Measurements from ENCODE around the gene MED27. TPM values are rescaled to one million over a fixed set of nuclear protein-coding genes. Genes with fewer than 3 reads are reported as not detected.

Gene MED27
- total RNA-seq, 4 donors from 2014 or later = 4.1 to 6.3 (median 5.7) TPM

DNA sequence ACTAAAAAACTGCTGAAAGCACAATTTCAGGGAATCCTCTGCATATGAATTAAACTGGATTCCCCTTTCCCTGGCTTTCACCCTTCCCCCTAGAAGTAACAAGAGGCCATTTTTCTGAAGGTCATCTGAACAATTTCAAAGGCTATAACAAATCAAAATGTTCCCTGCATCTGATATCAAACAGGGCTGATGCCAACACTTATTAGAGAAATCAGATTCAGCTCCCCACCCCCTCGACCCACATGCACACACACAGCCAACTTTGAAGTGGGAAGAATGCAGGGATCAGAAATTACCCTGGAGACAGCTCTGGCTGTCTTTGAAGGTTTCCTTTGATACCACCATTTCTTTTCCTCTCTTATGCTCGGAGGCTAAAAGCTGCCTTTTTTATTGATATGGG lies 190.7 kb downstream of the MED27 start:
- H3K27me3 ChIP-seq = no peaks in the 10 kb centered on the region
- no peak overlapping the region for H3K27ac ChIP-seq
- H3K4me3 ChIP-seq = no peak overlapping the region
- no peaks in the 10 kb centered on the region for H3K9me3 ChIP-seq
- peaks cover 0 to 14% (median 0%) of the 10 kb centered on the region in 4 donors for H3K4me1 ChIP-seq
- peaks cover 0 to 5% (median 0%) of the 10 kb centered on the region in 3 donors for H3K36me3 ChIP-seq
- no peak for DNase-seq
- no peak for TF ChIP-seq POLR2A (IDR thresholded peaks at IDR 0.05)
- TF ChIP-seq, protein P1, sequence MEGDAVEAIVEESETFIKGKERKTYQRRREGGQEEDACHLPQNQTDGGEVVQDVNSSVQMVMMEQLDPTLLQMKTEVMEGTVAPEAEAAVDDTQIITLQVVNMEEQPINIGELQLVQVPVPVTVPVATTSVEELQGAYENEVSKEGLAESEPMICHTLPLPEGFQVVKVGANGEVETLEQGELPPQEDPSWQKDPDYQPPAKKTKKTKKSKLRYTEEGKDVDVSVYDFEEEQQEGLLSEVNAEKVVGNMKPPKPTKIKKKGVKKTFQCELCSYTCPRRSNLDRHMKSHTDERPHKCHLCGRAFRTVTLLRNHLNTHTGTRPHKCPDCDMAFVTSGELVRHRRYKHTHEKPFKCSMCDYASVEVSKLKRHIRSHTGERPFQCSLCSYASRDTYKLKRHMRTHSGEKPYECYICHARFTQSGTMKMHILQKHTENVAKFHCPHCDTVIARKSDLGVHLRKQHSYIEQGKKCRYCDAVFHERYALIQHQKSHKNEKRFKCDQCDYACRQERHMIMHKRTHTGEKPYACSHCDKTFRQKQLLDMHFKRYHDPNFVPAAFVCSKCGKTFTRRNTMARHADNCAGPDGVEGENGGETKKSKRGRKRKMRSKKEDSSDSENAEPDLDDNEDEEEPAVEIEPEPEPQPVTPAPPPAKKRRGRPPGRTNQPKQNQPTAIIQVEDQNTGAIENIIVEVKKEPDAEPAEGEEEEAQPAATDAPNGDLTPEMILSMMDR (IDR thresholded peaks at IDR 0.05) = no peak

DNA sequence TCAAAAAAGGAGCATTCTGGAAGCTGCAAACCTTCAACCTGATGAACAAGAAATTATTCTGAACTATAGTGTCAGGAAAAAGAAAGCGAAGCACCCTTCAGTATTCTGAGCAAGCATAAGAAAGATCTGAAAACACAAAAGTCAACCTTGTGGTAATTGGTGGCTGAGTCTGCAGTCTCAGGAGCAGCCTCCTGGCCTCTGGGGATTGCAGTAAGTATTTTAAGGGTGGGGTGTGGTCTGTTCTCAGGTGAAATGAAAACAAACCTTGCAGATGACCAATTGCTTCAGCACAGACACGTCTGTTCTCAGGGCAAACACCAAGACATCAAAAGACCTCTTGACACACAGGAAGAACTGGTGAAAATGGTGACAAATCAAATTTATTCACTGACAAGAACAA lies 192.0 kb downstream of the MED27 start:
- Histone ChIP-seq H3K4me1 (peaks cover 0 to 14% (median 0%) of the 10 kb centered on the region in 4 donors), H3K36me3 (peaks cover 0 to 1% (median 0%) of the 10 kb centered on the region in 3 donors), H3K9me3 (no peaks in the 10 kb centered on the region), H3K27me3 (no peaks in the 10 kb centered on the region), H3K27ac (no peak overlapping the region), H3K4me3 (no peak overlapping the region)
- no peak for DNase-seq
- TF ChIP-seq, protein P1 (IDR thresholded peaks at IDR 0.05) = no peak
- TF ChIP-seq POLR2A (IDR thresholded peaks at IDR 0.05) = no peak

DNA sequence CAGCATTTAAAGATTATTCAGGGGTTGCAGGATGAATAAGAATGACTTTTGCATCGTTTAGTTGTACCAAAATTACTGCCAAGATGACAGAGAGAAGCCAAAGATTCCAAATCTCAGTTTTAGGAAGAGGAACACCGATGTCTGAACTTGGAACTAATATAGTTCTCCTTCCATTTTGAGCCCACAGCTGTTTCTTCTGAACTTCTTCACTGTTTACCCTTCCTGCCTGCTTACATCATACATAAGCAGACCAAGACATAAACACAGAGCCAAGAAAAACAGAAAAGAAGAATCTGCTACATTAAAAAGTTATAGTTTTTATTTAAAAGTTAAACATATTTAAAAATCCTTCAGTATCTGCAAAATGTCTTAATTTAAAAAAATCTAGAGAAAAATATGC lies 192.8 kb downstream of the MED27 start:
- H3K4me3 ChIP-seq = no peak overlapping the region
- TF ChIP-seq POLR2A (IDR thresholded peaks at IDR 0.05) = no peak
- TF ChIP-seq, protein P1 (IDR thresholded peaks at IDR 0.05) = no peak
- H3K9me3 ChIP-seq = no peaks in the 10 kb centered on the region
- no peak for DNase-seq
- peaks cover 0 to 14% (median 0%) of the 10 kb centered on the region in 4 donors for H3K4me1 ChIP-seq
- H3K27me3 ChIP-seq = no peaks in the 10 kb centered on the region
- H3K27ac ChIP-seq = no peak overlapping the region
- no peaks in the 10 kb centered on the region for H3K36me3 ChIP-seq

DNA sequence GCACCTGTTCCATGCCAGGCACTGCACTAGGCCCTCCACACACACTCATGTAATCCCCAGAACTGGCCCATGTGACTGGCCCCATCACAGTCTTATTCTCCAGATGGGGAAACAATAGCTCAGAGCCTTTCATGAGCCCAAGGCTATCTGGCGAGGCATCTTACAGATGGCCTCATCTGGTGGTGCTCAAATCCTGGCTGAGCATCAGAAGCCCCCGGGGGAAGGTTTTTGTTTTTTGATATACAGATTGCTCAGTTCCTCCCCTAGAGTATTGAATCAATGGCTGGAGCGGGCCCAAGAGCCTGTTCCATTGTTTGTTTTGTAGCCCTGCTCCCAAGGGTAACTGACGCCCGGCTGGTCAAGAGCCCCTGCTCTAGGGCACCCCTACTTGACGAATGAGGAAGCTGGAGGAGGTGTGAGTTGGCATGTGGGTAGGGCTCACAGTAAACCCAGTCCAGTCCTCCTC lies 194.5 kb downstream of the MED27 start:
- TF ChIP-seq, protein P1 (IDR thresholded peaks at IDR 0.05) = no peak
- TF ChIP-seq POLR2A (IDR thresholded peaks at IDR 0.05) = no peak
- Histone ChIP-seq H3K4me3 (no peak overlapping the region), H3K36me3 (no peaks in the 10 kb centered on the region), H3K4me1 (peaks cover 0 to 9% (median 0%) of the 10 kb centered on the region in 4 donors), H3K9me3 (no peaks in the 10 kb centered on the region), H3K27me3 (no peaks in the 10 kb centered on the region), H3K27ac (no peak overlapping the region)
- peak in 1 of 3 donors; percentile 22 for DNase-seq

DNA sequence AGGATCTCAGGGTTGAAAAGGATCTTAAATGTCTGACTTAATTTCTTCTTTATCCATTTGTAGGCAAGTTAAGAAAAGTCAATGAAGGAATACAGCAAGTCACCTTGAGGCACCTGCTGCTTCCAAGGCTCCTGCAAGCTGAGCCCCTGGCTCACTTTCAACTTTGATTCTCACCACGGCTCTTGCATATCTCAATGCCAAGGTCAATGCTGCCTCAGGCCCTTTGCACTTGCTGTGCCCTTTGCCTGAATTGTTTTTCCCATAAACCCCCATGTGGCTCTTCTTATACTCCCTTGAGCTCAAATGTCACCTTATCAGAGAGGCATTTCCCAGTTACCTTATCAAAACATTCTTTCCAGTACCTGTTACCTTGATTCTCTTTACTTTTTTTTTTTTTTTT lies 195.4 kb downstream of the MED27 start:
- no peak overlapping the region for H3K4me3 ChIP-seq
- H3K27ac ChIP-seq = no peak overlapping the region
- DNase-seq = no peak
- H3K4me1 ChIP-seq = no peaks in the 10 kb centered on the region
- H3K9me3 ChIP-seq = no peaks in the 10 kb centered on the region
- no peaks in the 10 kb centered on the region for H3K27me3 ChIP-seq
- H3K36me3 ChIP-seq = no peaks in the 10 kb centered on the region
- TF ChIP-seq POLR2A (IDR thresholded peaks at IDR 0.05) = no peak
- TF ChIP-seq, protein P1 (IDR thresholded peaks at IDR 0.05) = no peak
